Measurements from ENCODE around the gene PLXNA1. TPM values are rescaled to one million over a fixed set of nuclear protein-coding genes. Genes with fewer than 3 reads are reported as not detected.

The PLXNA1 gene
- total and polyA plus RNA-seq, 2 of the 8 experiments (the other 6 are each of a cell fraction or from before 2014, with no cell fraction given) = 47.5 to 54.9 TPM

- H3K56ac ChIP-seq (replicated peaks; ENCODE audit: insufficient read length, low read depth, low read length) = no peak overlapping the region
- no peak overlapping the region for H4K5ac ChIP-seq (ENCODE audit: insufficient read length, low read depth, low read length)
- TF ChIP-seq SP1 (IDR thresholded peaks at IDR 0.05; ENCODE audit: low read depth, low read length) (no peak), SIN3A (conservative IDR thresholded peaks at IDR 0.05 in 1 of 2, IDR thresholded peaks at IDR 0.05 in 1 of 2; ENCODE audit: low read depth in 1 of 2, low read length in 2 of 2) (no peak), EZH2 (IDR thresholded peaks at IDR 0.05; ENCODE audit: low read depth, low read length, severe bottlenecking) (no peak), NANOG (IDR thresholded peaks at IDR 0.05; ENCODE audit: insufficient read depth, low read depth, low read length, poor library complexity, severe bottlenecking) (no peak), ASH2L (IDR thresholded peaks at IDR 0.05; ENCODE audit: low read length) (no peak), RFX5 (IDR thresholded peaks at IDR 0.05; ENCODE audit: borderline replicate concordance, low read depth, low read length) (no peak), SAP30 (IDR thresholded peaks at IDR 0.05; ENCODE audit: insufficient read depth, insufficient replicate concordance, low read length) (no peak)
- no peak overlapping the region for H3K4me3 ChIP-seq (ENCODE audit: extremely low read depth in 1 of 4, insufficient read depth in 2 of 4, low read depth in 3 of 4, low read length in 4 of 4)
- no peak overlapping the region for H3K23ac ChIP-seq (ENCODE audit: insufficient read length)
- H3K23me2 ChIP-seq (ENCODE audit: low read depth, low read length) = no peaks in the 10 kb centered on the region
- no peak overlapping the region for H4K8ac ChIP-seq (ENCODE audit: extremely low read depth, insufficient read depth, low read length)
- ChIA-PET CTCF (ENCODE audit: partially characterized antibody) (interaction anchor here (1.0 to 3.7 kb wide), 3 partner anchors 16 to 201 kb away, joined by 3 to 13 read pairs (median 3); no protein-coding TSS in a partner anchor), POLR2A (ENCODE audit: partially characterized antibody) (no interaction called here)
- H3K18ac ChIP-seq (ENCODE audit: extremely low read depth, low read length) = no peak overlapping the region
- H2AFZ ChIP-seq (ENCODE audit: low read length) = no peak overlapping the region
- no peak overlapping the region for H3K27ac ChIP-seq (ENCODE audit: low read depth, low read length)
- no peaks in the 10 kb centered on the region for H3K9me3 ChIP-seq (ENCODE audit: insufficient read depth in 2 of 2, low read depth in 1 of 2, low read length in 1 of 2)
- H3K4me2 ChIP-seq (ENCODE audit: insufficient read depth in 1 of 2, low read depth in 2 of 2, low read length in 2 of 2) = no peak overlapping the region
- H2BK15ac ChIP-seq (ENCODE audit: low read length) = no peak overlapping the region
- H3K4ac ChIP-seq (replicated peaks; ENCODE audit: insufficient read length, low read depth, low read length) = no peak overlapping the region
- H3K36me3 ChIP-seq (ENCODE audit: control insufficient read depth in 2 of 4, insufficient read depth in 4 of 4, low read length in 3 of 4) = no peaks in the 10 kb centered on the region
- 89 to 100% methylated on average over 2 to 8 of the region's 10 CpGs for WGBS, 2 experiments (ENCODE audit: extremely low coverage in 1 of 2, insufficient coverage in 1 of 2, insufficient read length in 1 of 2, insufficient replicate concordance in 2 of 2, low coverage in 1 of 2, low lambda C conversion rate in 2 of 2, missing lambda C conversion rate in 1 of 2)
- no peaks in the 10 kb centered on the region for H3K4me1 ChIP-seq (replicated peaks in 1 of 4; ENCODE audit: control insufficient read depth in 3 of 4, insufficient read depth in 4 of 4, low read length in 3 of 4)
- no peak for FAIRE-seq
- no peak for DNase-seq (ENCODE audit: low read depth in 1 of 2, low spot score in 2 of 2)
- H2BK5ac ChIP-seq (ENCODE audit: low read depth, low read length) = no peak overlapping the region
- H4K91ac ChIP-seq (replicated peaks; ENCODE audit: insufficient read length, low read length) = no peak overlapping the region
- no peaks in the 10 kb centered on the region for H3K79me2 ChIP-seq (ENCODE audit: control insufficient read depth in 1 of 2, insufficient read depth in 2 of 2, low read length in 2 of 2)
- H3K14ac ChIP-seq (ENCODE audit: insufficient read length) = no peak overlapping the region
- 0 out of 2 replicates have a peak overlapping the region, but pooled peaks have one; percentile 9 for H2BK12ac ChIP-seq (ENCODE audit: low read depth, low read length)
- no peak overlapping the region for H3K9ac ChIP-seq (replicated peaks in 1 of 4; ENCODE audit: extremely low read depth in 1 of 4, low read depth in 3 of 4, low read length in 3 of 4)
- no peaks in the 10 kb centered on the region for H3K27me3 ChIP-seq (replicated peaks in 1 of 4; ENCODE audit: control insufficient read depth in 3 of 4, extremely low read depth in 1 of 4, insufficient read depth in 3 of 4, low read length in 3 of 4)
- no peak overlapping the region for H2BK120ac ChIP-seq (replicated peaks; ENCODE audit: low read depth, low read length)
- H2BK20ac ChIP-seq (ENCODE audit: low read length) = no peak overlapping the region
- no peak overlapping the region for H2AK5ac ChIP-seq (ENCODE audit: low read depth, low read length)
- H4K20me1 ChIP-seq (replicated peaks in 1 of 2; ENCODE audit: control insufficient read depth in 1 of 2, insufficient read depth in 2 of 2, low read length in 2 of 2) = peaks cover 0 to 2% of the 10 kb centered on the region in 2 experiments
- H3K79me1 ChIP-seq (ENCODE audit: low read depth, low read length) = no peaks in the 10 kb centered on the region
Measured at GRCh38 chr3:126952261-126952982, 30.5 kb upstream of the PLXNA1 start.

All from H1 (cell line).